H1 (cell line): ENCODE results near the gene LRRC43. TPM values are rescaled to one million over a fixed set of nuclear protein-coding genes. Genes with fewer than 3 reads are reported as not detected.

Experiments used
- ASH2L ChIP-seq: fragments of 200-600, 300-600 bp; sonication (generic); IDR thresholded peaks from one replicate; pipeline ENCODE4 v1.7.1; 2017; ENCODE audit warnings: low read length
- BACH1 ChIP-seq: IDR thresholded peaks from 2 replicates; pipeline ENCODE4 v1.6.1; 2012; ENCODE audit warnings: low read length, improper control_type of control experiment
- BCL11A ChIP-seq, 2 experiments: IDR thresholded peaks; one replicate each; pipeline ENCODE4 v1.6.1; 2011; ENCODE audit warnings: low read depth in 2 of 2, low read length in 2 of 2, mild to moderate bottlenecking in 2 of 2
- CBX5 ChIP-seq: fragments of 300-800, 300-1000 bp; sonication (generic); IDR thresholded peaks from 2 replicates; pipeline ENCODE4 v1.7.1; 2016; ENCODE audit warnings: antibody characterized with exemption, low read length, low read depth
- CBX8 ChIP-seq: fragments of 300-800, 300-1000 bp; sonication (generic); IDR thresholded peaks from 2 replicates; pipeline ENCODE4 v1.7.1; 2016; ENCODE audit warnings: low read depth, low read length, borderline replicate concordance
- CEBPB ChIP-seq: IDR thresholded peaks from 2 replicates; pipeline ENCODE4 v1.6.1; 2012; ENCODE audit warnings: low read depth, low read length
- CREB1 ChIP-seq: IDR thresholded peaks from 2 replicates; pipeline ENCODE4 v1.6.1; 2012; ENCODE audit warnings: inconsistent platforms
- GABPA ChIP-seq: IDR thresholded peaks from 2 replicates; pipeline ENCODE4 v1.6.1; 2011; ENCODE audit warnings: mild to moderate bottlenecking, low read length, moderate library complexity, borderline replicate concordance; ENCODE audit not compliant: insufficient read depth
- GTF2F1 ChIP-seq: IDR thresholded peaks from 2 replicates; pipeline ENCODE4 v1.6.1; 2012; ENCODE audit warnings: low read depth, low read length, improper control_type of control experiment, borderline replicate concordance
- KDM1A ChIP-seq: fragments of 200-600, 300-600 bp; sonication (generic); IDR thresholded peaks from 2 replicates; pipeline ENCODE4 v1.7.1; 2016; ENCODE audit warnings: mild to moderate bottlenecking, low read length, borderline replicate concordance
- MAX ChIP-seq: IDR thresholded peaks from 2 replicates; pipeline ENCODE4 v1.6.1; 2012; ENCODE audit warnings: inconsistent platforms
- NANOG ChIP-seq: IDR thresholded peaks from 2 replicates; pipeline ENCODE4 v1.6.1; 2011; ENCODE audit warnings: low read length, low read depth, mild to moderate bottlenecking, inconsistent platforms; ENCODE audit not compliant: insufficient read depth, poor library complexity, severe bottlenecking
- NRF1 ChIP-seq: IDR thresholded peaks from 2 replicates; pipeline ENCODE4 v1.6.1; 2011; ENCODE audit warnings: mild to moderate bottlenecking, low read depth, low read length, improper control_type of control experiment
- PHF8 ChIP-seq: fragments of 200-600 bp; sonication (generic); conservative IDR thresholded peaks from 2 replicates; pipeline ENCODE4 v1.7.1; 2012; ENCODE audit warnings: low read depth, mild to moderate bottlenecking, inconsistent platforms, low read length, moderate library complexity
- POLR2AphosphoS5 ChIP-seq: IDR thresholded peaks from 2 replicates; pipeline ENCODE4 v1.6.1; 2011; ENCODE audit warnings: low read depth, low read length
- RBBP5 ChIP-seq: IDR thresholded peaks from 2 replicates; pipeline ENCODE4 v1.7.1; 2012; ENCODE audit warnings: low read depth, mild to moderate bottlenecking, inconsistent platforms, low read length, moderate library complexity, borderline replicate concordance
- RFX5 ChIP-seq: IDR thresholded peaks from 2 replicates; pipeline ENCODE4 v1.6.1; 2011; ENCODE audit warnings: low read depth, low read length, improper control_type of control experiment, borderline replicate concordance
- RNF2 ChIP-seq: fragments of 200-900, 300-1000 bp; sonication (generic); IDR thresholded peaks from 2 replicates; pipeline ENCODE4 v1.7.1; 2016; ENCODE audit warnings: borderline replicate concordance, low read depth, mild to moderate bottlenecking, antibody characterized with exemption, low read length; ENCODE audit not compliant: poor library complexity, severe bottlenecking; ENCODE audit errors: missing control alignments
- RXRA ChIP-seq: IDR thresholded peaks from 2 replicates; pipeline ENCODE4 v1.6.1; 2011; ENCODE audit warnings: low read depth, mild to moderate bottlenecking, low read length, moderate library complexity; ENCODE audit not compliant: insufficient read depth
- SP2 ChIP-seq: IDR thresholded peaks from 2 replicates; pipeline ENCODE4 v1.6.1; 2012; ENCODE audit warnings: mild to moderate bottlenecking, low read length, inconsistent platforms
- TEAD4 ChIP-seq: IDR thresholded peaks from 2 replicates; pipeline ENCODE4 v1.6.1; 2012; ENCODE audit warnings: low read depth, low read length, inconsistent platforms, mixed read lengths
- USF2 ChIP-seq: IDR thresholded peaks from 2 replicates; pipeline ENCODE4 v1.6.1; 2011; ENCODE audit warnings: low read length, improper control_type of control experiment
- ZNF274 ChIP-seq: IDR thresholded peaks from 2 replicates; pipeline ENCODE4 v1.7.0; 2012; ENCODE audit warnings: low read length, borderline replicate concordance; ENCODE audit errors: extremely low read depth
- polyA plus RNA-seq, 7 experiments: library from polyadenylated mRNA; depleted of rRNA in 3 of 7; stranded (reverse) in 5 of 7; unstranded in 2 of 7; fragments of >200 nt in 5 of 7; fragments of 200-250 nt in 2 of 7; gene quantifications; 1 replicate in 5 of 7; 2 replicates in 1 of 7; 4 replicates in 1 of 7; pipeline versions ENCODE4 v1.2.1 to v1.2.3, GENCODE V29; 2011 to 2013; ENCODE audit warnings: missing spikeins in 2 of 7, mixed read lengths in 2 of 7
- total RNA-seq: library from RNA; stranded (reverse); fragmentation: NEBNext Ultra II Directional; extraction: Animal tissue kit (Norgen Biotek cat#: 25700); gene quantifications from 2 replicates; pipeline ENCODE4 v1.2.1, GENCODE V29; 2021

Gene LRRC43
- total and polyA plus RNA-seq, 2 of the 8 experiments (the other 6 are each of a cell fraction or from before 2014, with no cell fraction given), result 0.35 to 0.44 TPM

GRCh38 chr12:122225683-122226365 is 42.9 kb downstream of the LRRC43 start, which contains the start of gene DIABLO (continued):
- TF ChIP-seq ASH2L (peak; percentile 82), USF2 (0 out of 2 replicates have a peak, but pooled peaks have one; percentile 2), CREB1 (peak; percentile 98), NANOG (no peak), CBX5 (no peak), ZNF274 (no peak), KDM1A (no peak), BCL11A (IDR thresholded peaks at IDR 0.05; ENCODE audit: low read depth in 2 of 2, low read length in 2 of 2) (no peak), BACH1 (no peak), SP2 (no peak), RNF2 (no peak), RFX5 (no peak), POLR2AphosphoS5 (peak; percentile 98), CBX8 (no peak), CEBPB (no peak), TEAD4 (no peak), RXRA (no peak), GTF2F1 (no peak; the same call in 1 of the 2 replicates), PHF8 (peak; percentile 99), RBBP5 (peak; percentile 77; the same call in 1 of the 2 replicates), MAX (peak; percentile 79; the same call in 1 of the 2 replicates), NRF1 (no peak; the same call in 1 of the 2 replicates), GABPA (peak; percentile 83; the same call in 1 of the 2 replicates)
